ENCODE data around the gene PAGR1. TPM values are rescaled to one million over a fixed set of nuclear protein-coding genes. Genes with fewer than 3 reads are reported as not detected.

The PAGR1 gene
- total and polyA plus RNA-seq, 2 of the 13 experiments (the other 11 are each of a cell fraction or from before 2014, with no cell fraction given): 9.8 to 66.4 TPM

- no peak for TF ChIP-seq DNMT1 (CRISPR knock-in tag; IDR thresholded peaks at IDR 0.05)
- TF ChIP-seq ONECUT2 (CRISPR knock-in tag; IDR thresholded peaks at IDR 0.05): no peak
- TF ChIP-seq E2F2 (CRISPR knock-in tag; IDR thresholded peaks at IDR 0.05; ENCODE audit: borderline replicate concordance): 0 out of 2 replicates have a peak, but pooled peaks have one; percentile 9
- no peak for TF ChIP-seq ZNF558 (CRISPR knock-in tag; IDR thresholded peaks at IDR 0.05; ENCODE audit: borderline replicate concordance)
- no peak for TF ChIP-seq FOXA1 (IDR thresholded peaks at IDR 0.05)
- no peak for TF ChIP-seq FOXA1 (CRISPR knock-in tag; IDR thresholded peaks at IDR 0.05)
- 0 out of 2 replicates have a peak, but pooled peaks have one; percentile 8 for TF ChIP-seq ZNF317 (CRISPR knock-in tag; IDR thresholded peaks at IDR 0.05)
- 0 out of 2 replicates have a peak, but pooled peaks have one; percentile 30 for TF ChIP-seq ZNF749 (CRISPR knock-in tag; IDR thresholded peaks at IDR 0.05; ENCODE audit: borderline replicate concordance)
- 0 out of 2 replicates have a peak, but pooled peaks have one; percentile 15 for TF ChIP-seq ZNF567 (CRISPR knock-in tag; IDR thresholded peaks at IDR 0.05; ENCODE audit: borderline replicate concordance)
- TF ChIP-seq ZNF776 (CRISPR knock-in tag; IDR thresholded peaks at IDR 0.05): peak; percentile 12; the same call in 1 of the 2 replicates
- TF ChIP-seq ZNF513 (CRISPR knock-in tag; conservative IDR thresholded peaks at IDR 0.05): no peak
- TF ChIP-seq CHD4 (IDR thresholded peaks at IDR 0.05; ENCODE audit: borderline replicate concordance, low read length): no peak
Observed at GRCh38 chr16:29810699-29811169, 5.2 kb upstream of the PAGR1 start (continued).

Data from HepG2 (cell line).